AG04450 (cell line): ENCODE results near the gene TINAG. TPM values are rescaled to one million over a fixed set of nuclear protein-coding genes. Genes with fewer than 3 reads are reported as not detected.

Experiments
- CTCF ChIA-PET: fragments of 300-600, 350-600 bp; formaldehyde crosslinking; extraction: SDS; loops from one replicate; lab custom pipeline; 2022; ENCODE audit warnings: antibody characterized with exemption, inconsistent platforms; lab: Charles Lee
- POLR2A ChIA-PET: fragments of 350-600 bp; formaldehyde crosslinking; extraction: SDS; loops from one replicate; lab custom pipeline; 2021; ENCODE audit warnings: antibody characterized with exemption, inconsistent platforms; lab: Yijun Ruan, JAX
- DNase-seq: peaks from one replicate; pipeline ENCODE4 v3.0.0-alpha.2; 2011; ENCODE audit warnings: low read depth, low spot score
- H3K27ac ChIP-seq: one replicate; pipeline ENCODE4 v1.5.1; 2012; ENCODE audit warnings: low read depth, low read length, control low read depth
- H3K27me3 ChIP-seq: one replicate; pipeline ENCODE4 v1.6.0; 2012; ENCODE audit warnings: low read length; ENCODE audit not compliant: control insufficient read depth, insufficient read depth
- H3K4me3 ChIP-seq: 2 replicates; pipeline ENCODE4 v1.5.1; 2011; ENCODE audit warnings: mild to moderate bottlenecking, low read depth, low read length, control low read depth
- H3K9me3 ChIP-seq: 2 replicates; pipeline ENCODE4 v1.5.1; 2012; ENCODE audit warnings: low read length; ENCODE audit not compliant: control insufficient read depth, insufficient read depth
- CTCF ChIP-seq: IDR thresholded peaks from 2 replicates; pipeline ENCODE4 v1.5.1; 2011; ENCODE audit warnings: low read depth, low read length, control low read depth, inconsistent platforms
- polyA plus RNA-seq: library from polyadenylated mRNA; depleted of rRNA; stranded (reverse); fragments of >200 nt; gene quantifications from 2 replicates; pipeline ENCODE4 v1.2.3, GENCODE V29; 2011

Gene TINAG
- polyA plus RNA-seq, 1 experiment: not detected

DNA sequence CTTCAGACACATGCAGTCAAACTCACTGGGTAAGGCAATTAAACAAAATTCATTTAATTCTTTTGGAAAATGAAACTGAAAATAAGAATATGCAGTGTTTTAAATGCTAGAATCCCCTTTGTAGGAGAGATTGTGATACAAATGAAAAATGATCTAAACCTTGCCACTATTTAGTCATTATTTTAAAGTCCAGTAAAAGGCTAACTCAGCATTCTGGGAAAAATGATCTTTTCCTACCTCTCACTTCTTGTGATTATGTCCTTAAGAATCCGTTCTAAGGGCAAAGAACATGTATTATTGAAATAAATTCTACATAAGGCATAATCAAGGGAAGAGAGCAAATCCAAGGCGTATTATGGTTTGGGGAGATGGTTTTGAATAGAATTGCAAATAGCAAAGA, 46.4 kb downstream of the TINAG start:
- Histone ChIP-seq H3K27ac (no peak overlapping the region), H3K9me3 (no peaks in the 10 kb centered on the region), H3K27me3 (no peaks in the 10 kb centered on the region), H3K4me3 (no peak overlapping the region)
- POLR2A ChIA-PET: no interaction called here
- DNase-seq: no peak
- CTCF ChIA-PET: no interaction called here
- no peak for TF ChIP-seq CTCF

DNA sequence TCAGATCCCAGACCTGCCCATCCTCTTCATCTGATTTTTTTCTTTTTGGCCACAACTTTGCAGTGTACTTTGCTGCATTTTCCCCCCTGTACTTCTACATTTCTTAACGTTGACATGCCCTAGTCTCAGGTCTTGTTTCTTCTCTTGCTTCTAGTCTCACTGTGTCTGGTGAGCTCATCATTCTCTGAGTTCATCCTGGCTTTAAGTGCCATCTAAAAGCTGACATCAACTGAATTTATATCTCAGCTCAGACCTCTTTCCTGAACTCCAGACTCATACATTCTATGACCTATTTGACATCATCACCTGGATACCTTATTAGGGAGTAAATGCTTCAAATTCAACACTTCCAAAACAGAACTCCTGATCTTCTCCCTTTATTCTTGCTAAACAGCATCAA, 48.9 kb downstream of the TINAG start:
- ChIA-PET POLR2A (no interaction called here), CTCF (no interaction called here)
- no peaks in the 10 kb centered on the region for H3K27me3 ChIP-seq
- no peak overlapping the region for H3K27ac ChIP-seq
- TF ChIP-seq CTCF: no peak
- H3K9me3 ChIP-seq: no peaks in the 10 kb centered on the region
- DNase-seq: no peak
- no peak overlapping the region for H3K4me3 ChIP-seq

DNA sequence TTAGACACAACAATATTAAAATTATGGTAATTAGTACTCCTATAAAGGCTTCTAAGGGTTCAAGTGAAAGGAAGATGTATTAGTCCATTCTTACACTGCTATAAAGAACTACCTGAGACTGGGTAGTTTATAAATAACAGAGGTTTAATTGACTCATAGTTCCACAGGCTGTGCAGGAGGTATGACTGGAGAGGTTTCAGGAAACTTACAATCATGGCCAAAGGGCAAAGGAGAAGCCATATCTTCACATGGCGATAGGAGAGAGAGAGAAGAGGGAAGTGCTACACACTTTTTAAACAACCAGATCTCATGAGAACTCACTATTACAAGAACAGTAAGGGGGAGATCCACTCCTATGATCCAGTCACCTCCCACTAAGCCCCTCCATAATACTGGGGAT, 52.9 kb downstream of the TINAG start:
- Histone ChIP-seq H3K27ac (no peak overlapping the region), H3K27me3 (no peaks in the 10 kb centered on the region), H3K4me3 (no peak overlapping the region), H3K9me3 (no peaks in the 10 kb centered on the region)
- TF ChIP-seq CTCF: no peak
- ChIA-PET POLR2A (no interaction called here), CTCF (no interaction called here)
- no peak for DNase-seq

GRCh38 chr6:54361734-54362133, 53.5 kb downstream of the TINAG start:
- ChIA-PET POLR2A (no interaction called here), CTCF (no interaction called here)
- DNase-seq: no peak
- Histone ChIP-seq H3K9me3 (no peaks in the 10 kb centered on the region), H3K27me3 (no peaks in the 10 kb centered on the region), H3K4me3 (no peak overlapping the region), H3K27ac (no peak overlapping the region)
- TF ChIP-seq CTCF: no peak

DNA sequence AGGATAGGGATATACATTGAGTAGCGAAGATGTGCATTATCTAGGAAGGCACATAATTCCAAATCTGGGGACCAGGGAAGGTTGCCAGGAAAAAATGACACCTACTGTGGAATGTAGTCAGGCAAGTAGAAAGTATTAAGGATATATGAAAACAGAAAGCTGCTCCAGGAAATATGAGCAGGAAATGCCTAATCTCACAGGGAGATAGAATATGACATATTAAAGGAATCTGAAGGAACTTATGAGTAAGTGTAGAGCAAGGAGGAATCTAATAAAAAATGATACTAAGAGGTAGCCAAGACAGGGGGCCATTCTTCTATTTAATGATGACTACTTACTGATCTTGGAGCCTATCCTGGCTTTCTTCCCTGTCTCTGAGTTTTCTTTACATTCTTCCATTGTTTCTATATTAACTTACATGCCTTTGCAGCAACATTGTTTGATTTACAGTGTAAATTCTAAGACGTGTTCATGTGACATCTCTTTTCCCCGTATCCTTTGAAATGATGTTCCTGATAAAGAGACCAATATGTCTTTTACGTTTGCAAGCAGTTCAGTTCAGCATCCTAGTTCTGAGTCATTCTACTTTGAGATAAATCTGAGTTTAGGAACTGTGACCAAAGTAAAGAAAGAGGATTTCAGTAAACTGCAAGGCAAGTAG, 58.6 kb downstream of the TINAG start:
- TF ChIP-seq CTCF: no peak
- Histone ChIP-seq H3K27ac (no peak overlapping the region), H3K4me3 (no peak overlapping the region), H3K27me3 (no peaks in the 10 kb centered on the region), H3K9me3 (no peaks in the 10 kb centered on the region)
- no peak for DNase-seq
- ChIA-PET CTCF (no interaction called here), POLR2A (no interaction called here)
